Mucosa of gallbladder (tissue), 1 donor: Measurements from ENCODE around the gene NMRK2. TPM values are rescaled to one million over a fixed set of nuclear protein-coding genes. Genes with fewer than 3 reads are reported as not detected.
"Not testable (repeated sequence)": the region's sequence is repeated elsewhere in the genome, so short reads cannot be mapped to it uniquely, and the experiment has no call there.

Experiments
- DNase-seq: peaks from one replicate; pipeline ENCODE4 v3.0.0-alpha.2; 2020; ENCODE audit warnings: low spot score
- total RNA-seq: library from RNA; stranded (reverse); gene quantifications from one replicate; pipeline ENCODE4 v1.2.1, GENCODE V29; 2021
- donor health status: DM: no; HTN: no; CAD: no.

The NMRK2 gene
- total RNA-seq, 1 donor from 2014 or later, result not detected

DNA sequence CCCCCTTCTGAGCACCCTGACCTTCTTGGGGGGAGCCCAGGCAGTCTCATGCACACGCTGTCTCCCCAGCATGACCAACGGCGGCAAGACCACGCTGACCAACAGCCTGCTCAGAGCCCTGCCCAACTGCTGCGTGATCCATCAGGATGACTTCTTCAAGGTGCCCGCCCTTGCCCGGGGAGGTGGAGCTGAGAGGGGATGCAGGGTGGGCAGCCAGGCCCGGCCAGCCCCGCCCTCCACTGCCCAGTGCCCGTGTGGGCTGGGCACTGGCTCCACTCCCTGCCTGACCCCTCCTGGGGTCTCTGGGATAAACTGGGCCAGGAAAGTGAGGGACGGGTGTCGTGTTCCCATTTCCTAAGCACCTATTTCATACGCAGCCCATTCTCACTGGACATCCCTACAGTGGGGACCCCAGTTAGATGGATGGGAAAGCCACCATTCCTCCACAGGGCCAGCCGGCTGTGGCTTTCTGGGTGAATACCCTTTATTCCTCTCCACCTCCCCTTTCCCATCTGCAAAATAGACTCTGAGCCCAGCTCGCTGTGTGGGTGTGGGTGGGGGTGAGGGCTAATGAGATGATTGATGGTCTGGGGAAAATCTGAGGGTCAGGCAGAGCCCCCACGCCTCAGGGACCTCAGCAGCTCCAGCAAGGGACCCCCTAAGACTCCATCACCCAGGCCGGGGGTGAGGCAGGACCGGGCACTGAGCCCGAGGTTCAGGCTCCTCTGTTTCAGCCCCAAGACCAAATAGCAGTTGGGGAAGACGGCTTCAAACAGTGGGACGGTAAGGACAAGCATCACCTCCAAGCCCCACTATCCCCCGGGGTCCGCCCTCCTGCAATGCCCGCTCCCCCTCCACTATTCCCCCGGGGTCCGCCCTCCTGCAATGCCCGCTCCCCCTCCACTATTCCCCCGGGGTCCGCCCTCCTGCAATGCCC, 3.9 kb downstream of the NMRK2 start:
- DNase-seq, result no peak

DNA sequence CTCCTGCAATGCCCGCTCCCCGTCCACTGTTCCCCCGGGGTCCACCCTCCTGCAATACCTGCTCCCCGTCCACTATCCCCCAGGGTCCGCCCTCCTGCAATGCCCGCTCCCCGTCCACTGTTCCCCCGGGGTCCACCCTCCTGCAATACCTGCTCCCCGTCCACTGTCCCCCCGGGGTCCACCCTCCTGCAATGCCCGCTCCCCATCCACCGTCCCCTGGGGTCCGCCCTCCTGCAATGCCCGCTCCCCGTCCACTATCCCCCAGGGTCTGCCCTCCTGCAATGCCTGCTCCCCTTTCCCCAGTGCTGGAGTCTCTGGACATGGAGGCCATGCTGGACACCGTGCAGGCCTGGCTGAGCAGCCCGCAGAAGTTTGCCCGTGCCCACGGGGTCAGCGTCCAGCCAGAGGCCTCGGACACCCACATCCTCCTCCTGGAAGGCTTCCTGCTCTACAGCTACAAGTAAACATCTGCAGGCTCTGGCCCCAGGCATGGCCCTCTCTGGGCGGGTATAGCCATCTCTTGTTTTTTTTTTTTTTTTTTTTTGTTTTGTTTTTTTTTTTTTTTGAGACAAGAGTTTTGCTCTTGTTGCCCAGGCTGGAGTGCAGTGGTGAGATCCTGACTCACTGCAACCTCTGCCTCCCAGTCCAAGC, 5.6 kb downstream of the NMRK2 start:
- DNase-seq, result not testable (repeated sequence)

DNA sequence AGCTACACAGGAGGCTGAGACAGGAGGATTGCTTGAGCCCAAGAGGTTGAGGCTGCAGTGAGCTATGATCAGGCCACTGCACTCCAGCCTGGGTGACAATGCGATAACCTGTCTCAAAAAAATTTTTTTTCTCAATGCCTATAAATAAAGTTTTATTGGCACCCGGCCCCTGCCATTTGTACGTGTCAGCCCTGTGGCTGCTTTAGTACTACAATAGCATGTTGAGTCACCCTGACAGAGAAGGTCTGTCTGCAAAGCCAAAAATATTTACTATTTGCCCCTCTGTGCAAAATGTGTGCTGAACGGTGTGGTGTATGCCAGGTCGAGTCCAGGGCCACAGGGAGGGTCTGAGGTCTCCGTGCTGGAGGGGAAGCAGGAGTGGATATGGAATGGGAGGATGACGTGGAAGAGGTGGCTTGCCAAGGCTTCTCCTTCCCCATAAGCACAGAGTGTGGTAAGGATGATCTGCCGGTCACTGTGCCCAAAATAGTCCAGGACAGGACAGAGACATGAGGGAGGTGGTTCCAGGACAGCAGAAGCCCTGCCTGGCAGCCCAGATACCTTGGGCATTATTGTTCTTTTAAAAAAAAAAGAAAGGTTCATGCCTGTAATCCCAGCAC, 10.0 kb downstream of the NMRK2 start:
- no peak for DNase-seq

DNA sequence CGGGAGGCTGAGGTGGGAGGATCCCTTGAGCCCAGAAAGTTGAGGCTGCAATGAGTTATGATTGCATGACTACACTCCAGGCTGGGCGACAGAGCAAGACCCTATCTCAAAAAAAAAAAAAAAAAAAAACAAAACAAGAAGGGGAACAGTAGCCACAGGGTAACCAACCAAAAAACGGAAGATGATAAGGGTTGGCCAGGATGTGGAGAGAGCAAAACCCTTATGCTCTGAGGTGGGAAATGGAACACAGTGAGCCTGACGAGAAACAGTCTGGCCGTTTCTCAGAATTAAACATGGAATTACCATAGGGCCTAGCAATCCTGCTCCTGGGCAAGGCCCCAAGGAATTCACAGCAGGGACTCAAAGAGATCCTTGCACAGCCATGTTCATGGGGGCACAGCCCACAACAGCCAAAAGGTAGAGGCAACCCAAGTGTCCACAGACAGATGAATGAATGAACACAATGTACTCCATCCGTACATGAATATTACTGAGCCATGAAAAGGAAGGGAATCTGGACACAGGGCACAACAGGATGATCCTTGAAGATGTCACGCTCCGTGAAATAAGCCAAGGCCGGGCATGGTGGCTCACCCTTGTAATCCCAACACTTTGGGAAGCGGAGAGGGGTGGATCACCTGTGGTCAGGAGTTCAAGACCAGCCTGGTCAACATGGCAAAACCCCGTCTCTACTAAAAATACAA, 11.3 kb downstream of the NMRK2 start:
- DNase-seq, result no peak

DNA sequence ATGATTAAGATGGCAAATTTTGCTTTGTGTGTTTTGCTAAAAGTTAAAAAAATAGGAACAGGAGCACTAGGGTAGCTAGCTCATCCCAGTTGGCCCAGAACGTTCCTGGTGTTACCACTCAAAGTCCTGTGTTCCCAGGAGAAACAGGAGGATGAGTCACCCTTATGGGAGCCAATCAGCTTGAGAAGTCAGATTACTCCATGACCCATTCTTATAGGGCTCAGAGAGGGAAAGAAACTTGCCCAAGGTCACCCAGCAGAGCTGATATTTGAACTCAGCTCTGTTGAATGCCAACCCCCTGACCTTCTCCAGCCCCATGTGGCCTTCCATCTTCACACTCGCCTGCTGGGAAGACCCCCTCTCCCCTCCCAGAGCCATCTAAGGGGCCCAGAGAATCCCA, 13.0 kb downstream of the NMRK2 start:
- DNase-seq, result no peak

DNA sequence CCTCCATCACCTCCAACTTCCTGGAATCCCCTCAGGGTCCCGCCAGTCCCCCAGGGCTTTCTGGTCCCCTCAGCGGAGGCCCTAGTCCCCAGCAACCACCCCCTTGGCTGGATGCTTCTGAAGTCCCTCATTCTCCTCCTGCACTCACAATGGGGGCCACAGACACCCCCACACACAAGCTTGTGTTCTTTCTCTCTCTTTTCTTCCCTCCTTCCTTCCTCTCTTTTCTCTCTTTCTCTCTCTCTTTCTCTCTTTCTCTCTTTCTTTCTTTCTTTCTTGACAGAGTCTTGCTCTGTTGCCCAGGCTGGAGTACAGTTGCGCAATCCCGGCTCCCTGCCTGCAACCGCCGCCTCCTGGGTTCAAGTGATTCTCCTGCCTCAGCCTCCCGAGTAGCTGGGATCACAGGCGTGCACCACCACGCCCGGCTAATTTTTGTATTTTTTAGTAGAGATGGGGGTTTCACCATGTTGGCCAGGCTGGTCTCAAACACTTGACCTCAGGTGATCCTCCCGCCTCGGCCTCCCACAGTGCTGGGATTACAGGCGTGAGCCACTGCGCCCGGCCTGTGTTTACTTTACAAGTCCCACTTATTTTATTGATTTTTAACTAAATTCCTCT, 14.6 kb downstream of the NMRK2 start:
- not testable (repeated sequence) for DNase-seq

DNA sequence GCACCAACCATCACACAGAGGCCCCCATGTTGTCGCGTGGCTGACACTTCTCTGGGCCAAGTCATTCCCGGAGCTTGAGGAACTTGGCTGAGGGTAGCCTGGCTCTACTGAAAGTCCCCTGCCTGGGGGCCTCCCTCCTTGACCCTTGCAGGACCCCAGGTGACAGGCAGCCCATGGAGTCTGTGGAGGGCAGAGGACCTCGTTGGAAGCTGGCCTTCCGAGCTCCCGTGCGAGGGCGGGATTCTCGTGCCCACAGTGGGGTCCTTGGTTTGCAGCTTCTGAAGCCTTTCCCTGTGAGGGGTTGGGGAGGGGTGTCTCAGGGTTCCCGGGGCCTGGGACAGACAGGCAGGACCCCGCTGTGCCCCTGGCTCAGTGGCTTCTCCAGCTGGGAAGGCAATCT, 16.4 kb downstream of the NMRK2 start:
- DNase-seq, result no peak

DNA sequence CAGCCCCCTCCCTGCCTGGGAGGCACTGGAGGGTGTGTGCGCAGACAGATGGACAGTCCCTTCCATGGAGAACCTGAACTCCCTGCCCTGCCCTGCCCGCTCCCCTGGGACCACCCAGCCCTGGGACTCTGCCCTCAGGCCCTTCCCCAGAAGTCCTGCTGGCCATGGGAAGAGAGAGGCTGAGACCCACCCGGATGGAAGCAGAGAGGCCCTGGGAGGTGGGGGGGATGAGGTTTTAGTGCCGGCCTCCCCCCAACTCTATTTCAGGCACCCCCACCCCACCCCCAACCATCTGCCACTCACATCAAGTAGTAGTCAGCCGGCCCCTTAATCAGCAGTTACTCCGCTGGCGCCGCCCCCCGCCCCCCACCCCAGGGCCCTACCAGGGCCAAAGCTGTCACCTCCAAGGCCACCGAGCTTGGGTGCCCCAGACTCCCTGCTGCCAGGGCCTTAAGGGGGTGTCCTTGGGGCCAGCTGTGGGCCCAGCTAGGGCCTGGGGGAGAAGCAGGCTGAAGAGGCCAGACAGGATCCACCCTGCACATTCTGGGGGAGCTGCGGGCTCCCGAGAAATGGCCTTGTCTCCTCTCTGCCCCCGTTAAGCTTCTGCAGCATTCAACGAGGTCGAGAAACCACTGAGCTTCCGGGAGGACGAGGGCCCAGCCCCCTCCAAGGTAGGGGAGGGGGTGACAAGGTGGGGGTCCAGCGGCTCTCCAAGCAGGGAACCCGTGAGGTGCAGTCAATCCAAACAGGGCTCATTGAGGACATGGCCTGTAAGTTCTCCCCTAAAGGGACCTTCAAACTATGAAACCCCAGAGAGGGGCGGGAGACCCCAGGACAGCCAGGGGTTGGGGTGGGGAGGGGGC, 17.4 kb downstream of the NMRK2 start:
- no peak for DNase-seq

DNA sequence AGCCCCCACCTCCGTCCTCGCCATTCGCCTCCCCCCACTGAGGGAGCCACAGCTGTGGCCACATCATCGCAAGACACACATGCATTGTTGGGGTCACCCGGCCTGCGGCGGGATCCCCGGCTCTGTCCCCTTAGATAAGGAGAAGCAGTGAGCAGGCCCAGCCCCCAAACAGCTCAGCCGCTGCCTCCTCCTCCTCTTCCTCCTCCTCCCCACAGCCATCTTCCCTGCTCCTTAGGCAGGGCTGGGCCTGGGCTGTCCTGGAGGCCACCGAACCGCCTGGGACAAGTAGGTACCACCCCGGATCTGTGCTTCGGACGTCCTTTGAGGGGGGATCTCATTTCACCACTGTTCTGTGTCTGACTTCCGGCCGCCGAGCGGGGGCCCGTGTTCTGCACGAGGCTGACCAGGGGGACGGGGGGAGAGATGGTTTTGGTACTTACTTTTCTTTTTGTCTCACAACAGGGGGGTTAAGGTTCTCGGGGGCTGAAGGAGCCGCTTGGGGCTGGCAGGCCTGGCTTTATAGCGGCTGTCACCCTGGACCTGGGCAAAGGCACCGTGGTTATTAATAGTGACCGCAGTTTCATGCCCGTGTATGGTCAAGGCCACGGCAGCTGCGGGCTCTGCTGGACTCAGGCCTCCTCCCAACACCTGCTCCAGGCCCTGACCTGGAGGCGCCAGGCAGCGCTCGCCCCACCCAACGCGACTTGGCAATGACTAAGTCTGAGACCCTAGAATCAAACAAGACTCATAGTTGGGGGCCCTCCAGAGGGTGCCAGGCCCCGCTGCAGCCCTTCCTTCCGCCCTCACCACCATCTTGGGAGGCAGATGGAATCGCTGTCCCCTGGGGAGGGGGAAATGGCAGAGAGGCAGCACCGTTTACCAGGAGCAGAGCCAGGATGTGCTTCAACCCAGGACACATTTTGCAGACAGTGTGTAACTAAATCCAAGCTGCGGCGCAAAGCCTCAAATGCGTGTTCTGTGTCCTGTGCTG, 18.3 kb downstream of the NMRK2 start:
- DNase-seq, result no peak

DNA sequence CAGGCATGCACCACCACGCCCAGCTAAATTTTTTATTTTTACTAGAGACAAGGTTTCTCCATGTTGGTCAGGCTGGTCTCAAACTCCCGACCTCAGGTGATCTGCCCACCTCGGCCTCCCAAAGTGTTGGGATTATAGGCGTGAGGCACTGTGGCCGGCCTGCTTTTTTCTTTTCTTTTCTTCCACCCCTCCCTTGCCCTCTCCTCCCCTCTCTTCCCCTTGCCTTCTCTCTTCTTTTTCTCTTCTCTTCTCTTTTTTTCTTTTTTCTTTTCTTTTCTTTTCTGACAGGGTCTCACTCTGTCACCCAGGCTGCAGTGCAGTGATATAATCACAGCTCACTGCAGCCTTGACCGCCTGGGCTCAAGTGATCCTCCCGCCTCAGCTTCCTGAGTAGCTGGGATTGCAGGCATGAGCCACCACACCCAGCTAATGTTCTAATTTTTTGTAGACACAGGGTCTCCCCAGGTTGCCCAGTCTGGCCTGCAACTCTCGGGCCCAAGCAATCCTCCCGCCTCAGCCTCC, 19.9 kb downstream of the NMRK2 start:
- DNase-seq, result not testable (repeated sequence)

DNA sequence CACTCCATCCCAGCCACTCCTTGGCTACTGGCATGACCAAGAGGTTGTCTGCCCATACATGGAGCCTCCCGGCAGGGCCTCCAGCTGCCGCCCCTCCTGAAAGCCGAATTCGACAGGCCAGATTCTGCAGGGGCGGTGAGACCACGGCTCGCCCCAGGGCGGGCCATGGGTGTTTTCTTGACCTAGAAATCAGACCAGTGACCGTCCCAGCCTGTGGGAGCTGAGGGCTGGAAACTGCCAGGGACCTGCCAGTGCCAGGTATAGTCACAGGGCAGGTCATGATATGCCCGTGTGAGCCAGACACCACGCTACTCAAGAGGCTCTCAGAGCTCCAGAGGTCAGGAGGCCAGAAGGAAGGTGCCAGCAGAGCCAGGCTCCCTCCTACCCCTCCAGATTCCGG, 21.2 kb downstream of the NMRK2 start:
- no peak for DNase-seq

DNA sequence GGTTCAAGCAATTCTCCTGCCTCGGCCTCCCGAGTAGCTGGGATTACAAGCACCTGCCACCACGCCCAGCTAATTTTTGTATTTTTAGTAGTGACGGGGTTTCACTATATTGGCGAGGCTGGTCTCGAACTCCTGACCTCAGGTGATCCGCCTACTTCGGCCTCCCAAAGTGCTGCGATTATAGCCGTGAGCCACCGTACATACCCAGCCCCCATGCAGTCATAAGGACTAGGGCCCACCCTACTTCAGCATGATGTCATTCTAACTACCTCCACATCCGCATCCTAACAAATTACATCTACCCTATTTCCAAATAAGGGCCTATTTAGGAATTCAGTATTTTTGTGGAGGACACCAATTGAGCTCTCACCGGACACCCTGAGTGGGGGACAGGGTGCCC, 22.4 kb downstream of the NMRK2 start:
- DNase-seq, result not testable (repeated sequence)

DNA sequence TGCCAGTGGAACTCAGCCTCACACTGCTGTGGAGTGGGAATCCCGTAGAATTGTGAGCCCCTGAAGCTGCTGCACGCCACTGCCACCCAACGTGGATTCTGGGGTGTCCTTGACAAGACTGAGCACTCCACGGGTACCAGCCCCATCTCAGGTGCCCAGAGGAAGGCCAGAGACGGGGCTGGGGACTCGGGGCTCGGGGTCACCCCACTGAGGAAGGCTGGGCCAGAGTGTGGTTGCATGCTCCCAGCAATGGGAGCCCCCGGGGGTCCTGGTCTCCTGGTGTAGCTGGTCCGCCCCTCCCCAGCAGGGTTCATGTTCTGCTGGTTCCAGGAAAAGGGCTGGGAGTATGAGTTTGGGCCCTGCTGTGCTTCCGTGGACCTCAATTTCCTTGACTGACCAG, 22.8 kb downstream of the NMRK2 start:
- no peak for DNase-seq

DNA sequence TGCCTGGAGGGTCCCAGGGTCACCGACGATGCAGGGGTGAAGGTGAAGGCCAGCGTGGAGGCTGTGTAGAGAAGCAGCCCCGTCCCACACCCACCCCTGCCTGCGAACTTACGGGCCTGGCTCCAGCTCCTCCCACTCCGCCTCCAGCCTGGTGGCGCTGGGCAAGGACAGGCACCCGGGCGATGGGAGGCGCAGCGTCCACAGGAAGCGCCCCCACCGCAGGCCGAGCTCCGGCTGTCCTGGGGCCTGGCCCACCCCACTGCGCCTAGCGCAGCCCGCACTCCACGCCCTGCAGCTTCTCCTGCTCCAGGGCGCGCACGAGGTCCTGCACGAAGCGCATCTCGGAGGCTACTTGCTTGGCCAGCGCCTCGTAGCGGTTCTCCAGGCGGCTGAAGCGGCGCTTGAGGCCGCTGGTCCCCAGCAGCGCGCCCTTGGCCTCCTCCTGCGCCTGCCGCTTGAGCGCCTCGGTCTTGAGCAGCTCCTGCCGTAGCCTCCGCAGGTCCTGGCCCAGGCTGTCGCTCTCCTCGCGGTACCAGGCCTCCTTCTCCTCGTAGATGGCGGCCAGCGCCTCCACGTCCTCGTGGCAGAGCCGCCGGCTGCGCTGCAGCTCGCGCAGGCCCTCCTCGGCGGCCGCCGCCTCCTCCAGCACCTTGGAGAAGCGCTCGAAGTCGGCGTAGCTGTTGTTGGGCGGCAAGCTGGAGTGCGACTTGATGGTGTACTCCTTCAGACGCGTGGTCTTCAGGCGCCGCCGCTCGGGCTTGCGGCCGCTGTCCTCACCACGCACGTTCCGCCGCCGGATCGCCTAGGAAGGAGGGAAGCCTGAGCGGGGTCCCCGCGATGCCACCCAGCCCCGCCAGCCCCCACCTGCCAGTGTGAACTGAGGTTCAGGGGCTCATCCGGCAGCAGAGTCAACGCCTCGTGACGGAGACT, 26.2 kb downstream of the NMRK2 start:
- DNase-seq, result no peak

DNA sequence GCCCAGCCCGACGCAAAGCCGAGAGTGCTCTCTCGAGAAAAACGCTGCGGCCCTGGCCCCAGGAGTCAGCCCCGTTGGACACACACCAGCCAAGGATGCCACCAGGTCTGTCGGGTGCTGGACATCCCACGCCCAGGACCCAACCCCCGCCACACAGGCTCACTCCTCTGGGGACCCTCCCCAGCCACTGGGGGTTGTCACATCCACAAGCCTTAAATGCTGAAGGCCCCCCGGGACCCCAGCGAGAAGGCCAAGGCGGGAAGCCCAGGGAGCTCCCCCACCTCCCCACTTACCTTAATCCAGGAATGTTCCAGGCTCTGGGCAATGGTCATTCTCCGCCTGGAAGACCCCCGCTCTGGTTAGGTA, 26.9 kb downstream of the NMRK2 start:
- no peak for DNase-seq

DNA sequence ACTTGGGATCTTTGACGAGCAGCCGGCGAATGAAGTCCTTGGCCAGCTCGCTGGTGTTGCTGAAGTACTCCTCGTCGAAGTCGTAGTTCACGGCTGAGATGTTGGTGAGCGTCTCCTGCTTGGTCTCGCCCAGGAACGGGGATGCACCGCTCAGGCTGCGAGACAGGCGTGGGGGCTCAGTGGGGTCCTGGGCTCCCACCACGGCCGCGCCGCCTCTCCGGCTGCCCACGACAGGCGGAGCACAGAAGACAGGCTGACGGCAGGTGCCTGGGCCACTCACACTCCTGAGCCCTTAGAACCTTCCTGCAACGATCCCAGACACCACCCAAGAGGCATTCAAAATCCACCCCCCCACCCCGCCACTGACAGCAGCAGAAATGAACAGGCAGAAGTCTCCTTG, 28.1 kb downstream of the NMRK2 start:
- no peak for DNase-seq

DNA sequence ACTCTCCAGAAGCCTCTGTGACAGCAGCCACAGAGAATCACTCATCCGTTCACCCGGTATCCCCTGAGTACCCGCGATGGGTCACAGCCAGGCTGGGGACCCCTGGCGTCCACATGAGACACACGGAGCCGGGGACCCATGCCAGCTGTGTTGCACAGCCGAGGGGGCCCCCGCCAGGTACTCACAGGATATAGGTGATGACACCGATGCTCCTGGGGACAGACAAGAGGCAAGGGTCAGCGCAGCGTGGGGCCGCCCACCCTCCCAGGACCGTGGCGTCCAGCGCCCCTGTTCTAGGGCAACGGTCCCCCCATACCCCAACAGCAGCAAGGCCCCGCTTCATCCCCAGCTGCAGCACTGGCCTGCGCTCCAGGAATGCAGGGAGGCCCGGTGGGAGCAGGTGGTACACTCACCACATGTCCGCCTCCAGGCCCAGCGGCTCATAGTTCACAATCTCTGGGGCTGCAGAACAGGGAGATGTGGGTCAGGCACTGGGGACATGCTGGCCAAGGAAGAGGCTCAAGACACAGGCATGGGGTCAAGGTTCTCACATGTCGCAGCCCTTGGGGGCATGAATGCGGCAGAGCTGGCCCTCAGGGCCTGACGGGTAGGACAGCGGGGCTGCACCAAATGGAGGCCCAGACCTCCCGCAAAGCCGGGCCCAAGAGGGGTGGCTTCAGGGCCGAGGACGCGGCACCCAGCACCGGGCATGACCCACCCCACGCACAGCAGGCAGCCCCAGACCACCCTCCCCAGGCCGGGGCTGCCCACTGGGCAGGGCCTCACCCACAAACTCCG, 30.8 kb downstream of the NMRK2 start:
- DNase-seq, result no peak
